ENCODE measurements around the gene SMG7. TPM values are rescaled to one million over a fixed set of nuclear protein-coding genes. Genes with fewer than 3 reads are reported as not detected.

SMG7 gene
- total and polyA plus RNA-seq, 10 of the 15 experiments (the other 5 are each of a cell fraction or from before 2014, with no cell fraction given): 9.5 to 65.4 (median 42.7) TPM

- TF ChIP-seq SUPT20H (IDR thresholded peaks at IDR 0.05; ENCODE audit: borderline replicate concordance, control insufficient read depth, low read depth, low read length) (no peak), MTA2 (IDR thresholded peaks at IDR 0.05; ENCODE audit: low read depth) (peak; percentile 42; the same call in 1 of the 2 replicates), FOXK2 (IDR thresholded peaks at IDR 0.05) (no peak), NR2C1 (IDR thresholded peaks at IDR 0.05) (no peak), SREBF1 (IDR thresholded peaks at IDR 0.05; ENCODE audit: low read length) (no peak), PRDM15 (CRISPR knock-in tag; IDR thresholded peaks at IDR 0.05) (no peak), ZNF207 (IDR thresholded peaks at IDR 0.05; ENCODE audit: borderline replicate concordance) (no peak), ATF7 (IDR thresholded peaks at IDR 0.05; ENCODE audit: low read depth) (peak; percentile 72), NFYB (IDR thresholded peaks at IDR 0.05; ENCODE audit: insufficient read depth, low read depth, low read length) (no peak), KAT2A (conservative IDR thresholded peaks at IDR 0.05; ENCODE audit: control insufficient read depth, low read depth, low read length) (no peak), RAD51 (IDR thresholded peaks at IDR 0.05) (no peak), IRF4 (IDR thresholded peaks at IDR 0.05; ENCODE audit: low read depth, low read length) (peak; percentile 84), NBN (IDR thresholded peaks at IDR 0.05) (peak; percentile 67; the same call in 1 of the 2 replicates), ZNF622 (IDR thresholded peaks at IDR 0.05) (no peak), TAF1 (IDR thresholded peaks at IDR 0.05; ENCODE audit: borderline replicate concordance, low read depth, low read length) (0 out of 2 replicates have a peak, but pooled peaks have one; percentile 34), JUND (IDR thresholded peaks at IDR 0.05; ENCODE audit: low read depth, low read length) (no peak)
- TF ChIP-seq, protein P1, sequence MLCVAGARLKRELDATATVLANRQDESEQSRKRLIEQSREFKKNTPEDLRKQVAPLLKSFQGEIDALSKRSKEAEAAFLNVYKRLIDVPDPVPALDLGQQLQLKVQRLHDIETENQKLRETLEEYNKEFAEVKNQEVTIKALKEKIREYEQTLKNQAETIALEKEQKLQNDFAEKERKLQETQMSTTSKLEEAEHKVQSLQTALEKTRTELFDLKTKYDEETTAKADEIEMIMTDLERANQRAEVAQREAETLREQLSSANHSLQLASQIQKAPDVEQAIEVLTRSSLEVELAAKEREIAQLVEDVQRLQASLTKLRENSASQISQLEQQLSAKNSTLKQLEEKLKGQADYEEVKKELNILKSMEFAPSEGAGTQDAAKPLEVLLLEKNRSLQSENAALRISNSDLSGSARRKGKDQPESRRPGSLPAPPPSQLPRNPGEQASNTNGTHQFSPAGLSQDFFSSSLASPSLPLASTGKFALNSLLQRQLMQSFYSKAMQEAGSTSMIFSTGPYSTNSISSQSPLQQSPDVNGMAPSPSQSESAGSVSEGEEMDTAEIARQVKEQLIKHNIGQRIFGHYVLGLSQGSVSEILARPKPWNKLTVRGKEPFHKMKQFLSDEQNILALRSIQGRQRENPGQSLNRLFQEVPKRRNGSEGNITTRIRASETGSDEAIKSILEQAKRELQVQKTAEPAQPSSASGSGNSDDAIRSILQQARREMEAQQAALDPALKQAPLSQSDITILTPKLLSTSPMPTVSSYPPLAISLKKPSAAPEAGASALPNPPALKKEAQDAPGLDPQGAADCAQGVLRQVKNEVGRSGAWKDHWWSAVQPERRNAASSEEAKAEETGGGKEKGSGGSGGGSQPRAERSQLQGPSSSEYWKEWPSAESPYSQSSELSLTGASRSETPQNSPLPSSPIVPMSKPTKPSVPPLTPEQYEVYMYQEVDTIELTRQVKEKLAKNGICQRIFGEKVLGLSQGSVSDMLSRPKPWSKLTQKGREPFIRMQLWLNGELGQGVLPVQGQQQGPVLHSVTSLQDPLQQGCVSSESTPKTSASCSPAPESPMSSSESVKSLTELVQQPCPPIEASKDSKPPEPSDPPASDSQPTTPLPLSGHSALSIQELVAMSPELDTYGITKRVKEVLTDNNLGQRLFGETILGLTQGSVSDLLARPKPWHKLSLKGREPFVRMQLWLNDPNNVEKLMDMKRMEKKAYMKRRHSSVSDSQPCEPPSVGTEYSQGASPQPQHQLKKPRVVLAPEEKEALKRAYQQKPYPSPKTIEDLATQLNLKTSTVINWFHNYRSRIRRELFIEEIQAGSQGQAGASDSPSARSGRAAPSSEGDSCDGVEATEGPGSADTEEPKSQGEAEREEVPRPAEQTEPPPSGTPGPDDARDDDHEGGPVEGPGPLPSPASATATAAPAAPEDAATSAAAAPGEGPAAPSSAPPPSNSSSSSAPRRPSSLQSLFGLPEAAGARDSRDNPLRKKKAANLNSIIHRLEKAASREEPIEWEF (IDR thresholded peaks at IDR 0.05; ENCODE audit: insufficient replicate concordance, low read depth, low read length): no peak
- TF ChIP-seq, protein P2, sequence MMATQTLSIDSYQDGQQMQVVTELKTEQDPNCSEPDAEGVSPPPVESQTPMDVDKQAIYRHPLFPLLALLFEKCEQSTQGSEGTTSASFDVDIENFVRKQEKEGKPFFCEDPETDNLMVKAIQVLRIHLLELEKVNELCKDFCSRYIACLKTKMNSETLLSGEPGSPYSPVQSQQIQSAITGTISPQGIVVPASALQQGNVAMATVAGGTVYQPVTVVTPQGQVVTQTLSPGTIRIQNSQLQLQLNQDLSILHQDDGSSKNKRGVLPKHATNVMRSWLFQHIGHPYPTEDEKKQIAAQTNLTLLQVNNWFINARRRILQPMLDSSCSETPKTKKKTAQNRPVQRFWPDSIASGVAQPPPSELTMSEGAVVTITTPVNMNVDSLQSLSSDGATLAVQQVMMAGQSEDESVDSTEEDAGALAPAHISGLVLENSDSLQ (IDR thresholded peaks at IDR 0.05): peak; percentile 55; the same call in 1 of the 2 replicates
- TF ChIP-seq, protein P3, sequence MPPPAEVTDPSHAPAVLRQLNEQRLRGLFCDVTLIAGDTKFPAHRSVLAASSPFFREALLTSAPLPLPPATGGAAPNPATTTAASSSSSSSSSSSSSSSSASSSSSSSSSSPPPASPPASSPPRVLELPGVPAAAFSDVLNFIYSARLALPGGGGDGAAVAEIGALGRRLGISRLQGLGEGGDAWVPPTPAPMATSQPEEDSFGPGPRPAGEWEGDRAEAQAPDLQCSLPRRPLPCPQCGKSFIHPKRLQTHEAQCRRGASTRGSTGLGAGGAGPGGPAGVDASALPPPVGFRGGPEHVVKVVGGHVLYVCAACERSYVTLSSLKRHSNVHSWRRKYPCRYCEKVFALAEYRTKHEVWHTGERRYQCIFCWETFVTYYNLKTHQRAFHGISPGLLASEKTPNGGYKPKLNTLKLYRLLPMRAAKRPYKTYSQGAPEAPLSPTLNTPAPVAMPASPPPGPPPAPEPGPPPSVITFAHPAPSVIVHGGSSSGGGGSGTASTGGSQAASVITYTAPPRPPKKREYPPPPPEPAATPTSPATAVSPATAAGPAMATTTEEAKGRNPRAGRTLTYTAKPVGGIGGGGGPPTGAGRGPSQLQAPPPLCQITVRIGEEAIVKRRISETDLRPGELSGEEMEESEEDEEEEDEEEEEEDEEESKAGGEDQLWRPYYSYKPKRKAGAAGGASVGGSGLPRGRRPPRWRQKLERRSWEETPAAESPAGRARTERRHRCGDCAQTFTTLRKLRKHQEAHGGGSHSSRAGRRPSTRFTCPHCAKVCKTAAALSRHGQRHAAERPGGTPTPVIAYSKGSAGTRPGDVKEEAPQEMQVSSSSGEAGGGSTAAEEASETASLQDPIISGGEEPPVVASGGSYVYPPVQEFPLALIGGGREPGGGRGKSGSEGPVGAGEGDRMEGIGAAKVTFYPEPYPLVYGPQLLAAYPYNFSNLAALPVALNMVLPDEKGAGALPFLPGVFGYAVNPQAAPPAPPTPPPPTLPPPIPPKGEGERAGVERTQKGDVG (CRISPR knock-in tag; IDR thresholded peaks at IDR 0.05): no peak
Observed at GRCh38 chr1:183593356-183593755, 121.1 kb downstream of the SMG7 start (continued).

Data from GM12878 (cell line).